ENCODE measurements around the gene EXD3. TPM values are rescaled to one million over a fixed set of nuclear protein-coding genes. Genes with fewer than 3 reads are reported as not detected.

EXD3 gene
- total RNA-seq, 1 experiment from 2014 or later: 15.3 TPM

DNA sequence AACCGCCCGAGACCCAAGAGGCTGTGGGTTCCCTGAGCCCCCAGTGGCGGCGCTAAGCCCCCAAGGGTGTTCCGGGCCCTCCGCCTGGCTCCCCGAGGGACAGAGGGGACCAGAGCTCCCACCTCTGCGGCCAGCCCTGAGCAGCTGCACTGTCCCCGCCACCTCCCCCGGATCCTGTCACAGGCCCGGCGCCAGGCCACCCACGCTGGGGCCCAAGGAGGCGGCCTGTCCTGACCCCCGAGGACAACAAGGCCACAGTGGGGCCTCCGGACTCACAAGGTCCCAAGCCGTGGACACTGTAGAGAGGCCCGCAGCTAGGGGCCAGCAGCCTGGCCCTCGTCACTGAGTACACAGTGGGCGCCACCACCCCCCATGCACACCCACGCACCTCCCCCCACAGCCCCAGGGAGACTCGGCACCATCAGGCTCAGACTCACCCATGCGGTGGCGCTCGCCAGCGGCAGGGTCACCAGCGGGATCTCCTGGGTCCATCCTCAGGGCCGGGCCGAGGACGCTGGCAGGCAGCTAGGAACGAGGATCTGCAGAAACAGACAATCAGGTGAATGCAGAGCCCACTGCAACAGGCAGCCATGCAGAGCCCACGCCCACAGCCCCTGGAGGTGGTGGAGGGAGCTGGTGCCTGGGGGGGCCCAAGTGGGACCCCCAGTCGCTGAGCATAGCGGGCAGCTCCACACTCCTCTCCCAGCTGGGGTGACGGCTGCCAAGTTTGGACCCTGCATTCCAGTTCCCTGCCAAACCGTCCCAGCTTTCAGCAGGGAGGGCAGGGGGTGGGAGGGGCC lies 27.9 kb downstream of the EXD3 start:
- no peak overlapping the region for H3K27ac Mint-ChIP-seq
- no peaks in the 10 kb centered on the region for H3K23me2 ChIP-seq (ENCODE audit: insufficient read length, low read depth, low read length, poor library complexity, severe bottlenecking)
- H3K4me2 ChIP-seq (ENCODE audit: insufficient read depth, insufficient read length, low read length): no peak overlapping the region
- H2BK120ac ChIP-seq (ENCODE audit: low read depth, low read length, poor library complexity, severe bottlenecking): no peak overlapping the region
- no peak overlapping the region for H2AFZ ChIP-seq (ENCODE audit: low read length)
- no peak for DNase-seq
- H3K27ac ChIP-seq (ENCODE audit: insufficient read length, low read depth, low read length): no peak overlapping the region
- H3K56ac ChIP-seq (ENCODE audit: insufficient read length, low read depth, low read length): no peak overlapping the region
- no peak overlapping the region for H4K91ac ChIP-seq (ENCODE audit: insufficient read length, low read depth, low read length)
- no peak overlapping the region for H3K18ac ChIP-seq (ENCODE audit: insufficient read length, low read depth, low read length)
- H3T11ph ChIP-seq (ENCODE audit: low read length): no peak overlapping the region
- no peak overlapping the region for H2AK5ac ChIP-seq (ENCODE audit: insufficient read length, low read length)
- H4K20me1 ChIP-seq (ENCODE audit: control insufficient read depth, insufficient read depth, insufficient read length): no peaks in the 10 kb centered on the region
- no peak overlapping the region for H4K5ac ChIP-seq (ENCODE audit: insufficient read length, low read depth, low read length)
- no peak overlapping the region for H2BK12ac ChIP-seq (ENCODE audit: insufficient read length, low read depth, low read length)
- no CpG with 5 or more reads among the region's 36 CpGs for WGBS (ENCODE audit: extremely low coverage, insufficient read length, low lambda C conversion rate)
- H3K27me3 ChIP-seq (ENCODE audit: insufficient read depth, low read length): no peaks in the 10 kb centered on the region
- no peak overlapping the region for H3K4me3 Mint-ChIP-seq
- no peaks in the 10 kb centered on the region for H3K27me3 Mint-ChIP-seq (ENCODE audit: low read depth)
- no peaks in the 10 kb centered on the region for H3K79me1 ChIP-seq (ENCODE audit: insufficient read depth, low read depth, low read length, poor library complexity, severe bottlenecking)
- no peak overlapping the region; the same call in 1 of the 2 replicates for H3K14ac ChIP-seq (ENCODE audit: insufficient read depth, low read length)
- no peak overlapping the region for H2BK5ac ChIP-seq (ENCODE audit: insufficient read length, low read length)
- H3K4me1 ChIP-seq (ENCODE audit: insufficient read depth, low read length): no peaks in the 10 kb centered on the region
- no peaks in the 10 kb centered on the region for H3K79me2 ChIP-seq (ENCODE audit: insufficient read depth, low read length)
- no peak overlapping the region for H4K8ac ChIP-seq (replicated peaks; ENCODE audit: insufficient read length, low read depth, low read length)
- H2BK20ac ChIP-seq (ENCODE audit: low read depth, low read length, poor library complexity, severe bottlenecking): no peak overlapping the region
- TF ChIP-seq CTCF (conservative IDR thresholded peaks at IDR 0.05): no peak
- H2BK15ac ChIP-seq (ENCODE audit: low read depth, low read length): no peak overlapping the region
- H3K4me1 Mint-ChIP-seq: no peaks in the 10 kb centered on the region
- H3K9me3 ChIP-seq (ENCODE audit: control insufficient read depth, low read depth, low read length): no peaks in the 10 kb centered on the region
- no peak overlapping the region for H3K23ac ChIP-seq (ENCODE audit: insufficient read length, low read depth, low read length)
- H3K4ac ChIP-seq (ENCODE audit: low read depth, low read length): no peak overlapping the region
- H3K9ac ChIP-seq (ENCODE audit: extremely low read depth, insufficient read length, low read length): no peak overlapping the region
- H3K36me3 Mint-ChIP-seq (ENCODE audit: insufficient read depth in 1 of 3, low read depth in 3 of 3): peaks cover 0 to 8% (median 7%) of the 10 kb centered on the region in 3 experiments; a peak in 5 of 7 replicates
- H3K9me3 Mint-ChIP-seq: no peaks in the 10 kb centered on the region
